ENCODE data around the gene ITPR3.

ITPR3 gene

DNA sequence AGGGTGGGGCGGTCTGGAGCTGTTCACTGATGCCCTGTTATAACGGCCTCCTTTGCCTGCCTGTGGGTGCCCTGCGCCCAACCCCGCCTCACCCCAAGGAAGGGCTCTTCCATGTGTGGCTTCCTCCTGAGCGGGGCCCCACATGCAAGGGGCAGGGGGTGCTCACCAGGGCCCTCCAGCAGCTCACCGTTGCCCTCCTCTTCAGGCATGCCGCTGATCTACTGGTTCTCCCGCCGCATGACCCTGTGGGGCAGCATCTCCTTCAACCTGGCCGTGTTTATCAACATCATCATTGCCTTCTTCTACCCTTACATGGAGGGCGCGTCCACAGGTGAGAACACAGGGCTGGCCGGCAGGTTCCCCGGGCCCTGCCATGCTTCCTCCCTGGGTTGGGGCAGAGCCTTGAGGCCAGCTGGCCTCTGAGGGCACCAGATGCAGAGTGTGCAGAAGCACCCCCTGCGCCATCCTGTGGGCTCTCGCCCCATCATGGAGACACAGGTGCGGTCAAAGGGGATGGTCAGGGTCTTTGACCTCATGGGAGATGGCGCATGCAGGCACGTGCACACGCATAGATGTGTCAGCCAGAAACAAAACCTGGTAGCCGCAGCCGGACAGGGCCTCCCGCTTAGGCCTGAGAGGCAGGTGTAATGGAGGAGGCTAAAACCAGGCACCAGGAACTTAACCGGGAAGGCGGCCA, 67.5 kb downstream of the ITPR3 start:
- DNase-seq, result no peak

GRCh38 chr6:33689148-33689494, 68.0 kb downstream of the ITPR3 start:
- DNase-seq, result no peak

DNA sequence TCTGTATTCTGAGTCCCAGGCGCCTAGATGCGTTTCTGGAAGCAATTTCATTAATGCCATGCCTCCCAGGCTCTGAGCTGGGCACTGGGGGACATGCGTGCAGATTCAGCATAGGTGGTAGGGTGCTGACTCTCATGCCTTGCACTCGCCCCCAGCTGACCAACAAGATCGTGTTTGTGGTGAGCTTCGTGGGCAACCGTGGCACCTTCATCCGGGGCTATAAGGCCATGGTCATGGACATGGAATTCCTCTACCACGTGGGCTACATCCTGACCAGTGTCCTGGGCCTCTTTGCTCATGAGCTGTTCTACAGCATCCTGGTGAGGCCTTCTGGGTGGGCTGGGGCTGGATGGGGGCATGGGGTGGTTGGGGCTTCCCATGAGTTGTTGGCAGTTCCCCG, 68.8 kb downstream of the ITPR3 start:
- DNase-seq, result no peak

DNA sequence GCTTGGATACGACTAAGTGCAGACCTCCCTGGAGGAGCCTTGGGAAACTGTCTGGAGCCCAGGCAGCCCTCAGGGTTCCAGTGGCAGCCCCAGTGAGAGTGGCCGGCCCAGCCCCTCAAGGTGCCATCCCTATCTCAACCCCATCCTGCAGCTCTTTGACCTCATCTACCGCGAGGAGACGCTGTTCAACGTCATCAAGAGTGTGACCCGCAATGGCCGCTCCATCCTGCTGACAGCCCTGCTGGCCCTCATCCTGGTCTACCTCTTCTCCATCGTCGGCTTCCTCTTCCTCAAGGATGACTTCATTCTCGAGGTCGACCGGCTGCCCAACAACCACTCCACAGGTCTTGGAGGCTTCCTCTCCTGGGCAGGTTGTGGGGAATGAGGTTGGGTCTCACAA, 69.6 kb downstream of the ITPR3 start:
- no peak for DNase-seq

GRCh38 chr6:33691456-33692077, 70.4 kb downstream of the ITPR3 start:
- no peak for DNase-seq

GRCh38 chr6:33692078-33692759, 71.1 kb downstream of the ITPR3 start:
- DNase-seq, result no peak

DNA sequence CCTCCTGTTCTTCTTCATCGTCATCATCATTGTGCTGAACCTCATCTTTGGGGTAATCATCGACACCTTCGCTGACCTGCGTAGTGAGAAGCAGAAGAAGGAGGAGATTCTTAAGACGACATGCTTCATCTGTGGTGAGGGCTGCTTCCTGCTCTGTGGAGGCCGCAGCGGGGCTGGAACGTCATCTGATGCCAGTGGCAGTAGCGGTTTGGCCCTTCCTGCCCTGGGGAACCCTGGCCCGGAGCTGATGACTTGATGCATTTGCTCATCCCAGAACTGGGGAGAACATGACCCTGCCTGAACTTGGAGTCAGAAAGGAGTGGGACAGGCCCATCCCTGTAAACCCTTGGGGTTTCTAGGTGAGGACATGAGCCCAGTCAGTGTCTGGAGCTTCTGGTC, 71.6 kb downstream of the ITPR3 start:
- DNase-seq, result peak; percentile 31

GRCh38 chr6:33693186-33694105, 72.3 kb downstream of the ITPR3 start:
- DNase-seq, result no peak

GRCh38 chr6:33694401-33694931, 73.3 kb downstream of the ITPR3 start:
- DNase-seq, result peak; percentile 59

- no peak for DNase-seq
These were observed 73.9 kb downstream of the ITPR3 start for GRCh38 chr6:33694977-33695376.

GRCh38 chr6:33695451-33695887, 74.3 kb downstream of the ITPR3 start:
- no peak for DNase-seq

DNA sequence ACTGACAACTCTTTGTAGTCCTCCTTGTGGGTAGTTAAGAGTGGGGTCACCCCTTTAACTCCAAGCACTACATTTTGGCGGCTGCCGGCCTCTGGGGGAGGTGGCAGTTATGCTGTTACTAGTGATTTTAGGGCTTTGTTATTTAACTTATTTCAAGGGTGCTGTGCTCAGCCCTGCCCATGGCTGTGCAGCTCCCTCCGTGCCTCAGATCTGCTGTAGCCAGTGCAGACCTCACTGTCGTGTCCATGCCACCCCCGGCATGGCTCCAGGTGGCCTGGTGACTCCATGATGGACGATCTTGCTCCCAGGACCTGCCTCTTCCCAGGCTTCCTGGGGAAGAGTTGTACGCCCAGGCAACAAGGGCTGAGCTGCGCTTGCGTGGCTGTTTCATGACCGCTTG, 75.0 kb downstream of the ITPR3 start:
- no peak for DNase-seq

GRCh38 chr6:33696548-33697518, 75.7 kb downstream of the ITPR3 start:
- no peak for DNase-seq

GRCh38 chr6:33697845-33698244, 76.7 kb downstream of the ITPR3 start:
- DNase-seq, result no peak

- DNase-seq, result no peak
These were observed 77.4 kb downstream of the ITPR3 start for GRCh38 chr6:33698494-33698893.

GRCh38 chr6:33699131-33699530, 78.0 kb downstream of the ITPR3 start:
- no peak for DNase-seq

- DNase-seq, result no peak
These were observed 78.6 kb downstream of the ITPR3 start for GRCh38 chr6:33699739-33700138.

- peak; percentile 62 for DNase-seq
These were observed 79.4 kb downstream of the ITPR3 start for GRCh38 chr6:33700391-33701050.

GRCh38 chr6:33702345-33702977, 81.3 kb downstream of the ITPR3 start:
- DNase-seq, result no peak

- no peak for DNase-seq
These were observed 83.3 kb downstream of the ITPR3 start for GRCh38 chr6:33704215-33705066.
